HepG2 (cell line): ENCODE results near the gene CKS1B. TPM values are rescaled to one million over a fixed set of nuclear protein-coding genes. Genes with fewer than 3 reads are reported as not detected.

Experiments
- EP300 ChIP-seq, 3 experiments: sonication (generic) in 1 of 3; formaldehyde crosslinking in 1 of 3; IDR thresholded peaks; 2 replicates each; pipeline versions ENCODE4 v1.5.1 to v1.6.1; 2011 to 2020; ENCODE audit warnings: low read depth in 2 of 3, low read length in 2 of 3, borderline replicate concordance in 1 of 3, improper control_type of control experiment in 1 of 3, mild to moderate bottlenecking in 1 of 3, missing genetic modification reagents in 1 of 3, moderate library complexity in 1 of 3
- ETV5 ChIP-seq: IDR thresholded peaks from 2 replicates; pipeline ENCODE4 v1.6.1; 2018; ENCODE audit warnings: missing biosample characterization, missing genetic modification reagents, inconsistent platforms, borderline replicate concordance
- FUBP1 ChIP-seq: sonication (generic); formaldehyde crosslinking; IDR thresholded peaks from 2 replicates; pipeline ENCODE4 v1.5.1; 2020; ENCODE audit warnings: missing genetic modification reagents, mild to moderate bottlenecking, borderline replicate concordance
- HNF4A ChIP-seq: sonication (generic); formaldehyde crosslinking; IDR thresholded peaks from 2 replicates; pipeline ENCODE4 v1.4.0; 2020; ENCODE audit warnings: missing genetic modification reagents
- PHF21A ChIP-seq: sonication (generic); formaldehyde crosslinking; IDR thresholded peaks from 2 replicates; pipeline ENCODE4 v1.5.0; 2020; ENCODE audit warnings: mild to moderate bottlenecking, missing genetic modification reagents
- RBFOX2 ChIP-seq: fragments of 200-400 bp; formaldehyde crosslinking; IDR thresholded peaks from 2 replicates; pipeline ENCODE4 v1.6.1; 2017; ENCODE audit warnings: low read depth, mild to moderate bottlenecking, low read length
- SKIL ChIP-seq: sonication (generic); formaldehyde crosslinking; IDR thresholded peaks from 2 replicates; pipeline ENCODE4 v1.8.0; 2022; ENCODE audit warnings: missing genetic modification reagents, mild to moderate bottlenecking, moderate library complexity, borderline replicate concordance
- SMYD3 ChIP-seq: sonication (generic); formaldehyde crosslinking; IDR thresholded peaks from 2 replicates; pipeline ENCODE4 v1.8.1; 2023; ENCODE audit warnings: mild to moderate bottlenecking, missing genetic modification reagents
- TEAD2 ChIP-seq: sonication (generic); formaldehyde crosslinking; IDR thresholded peaks from 2 replicates; pipeline ENCODE4 v1.9.0; 2021; ENCODE audit warnings: missing genetic modification reagents
- TGIF2 ChIP-seq: IDR thresholded peaks from 2 replicates; pipeline ENCODE4 v1.6.1; 2016; ENCODE audit warnings: control low read depth, missing compliant biosample characterization
- TOPORS ChIP-seq: sonication (generic); formaldehyde crosslinking; IDR thresholded peaks from 2 replicates; pipeline ENCODE4 v1.8.0; 2023; ENCODE audit warnings: mild to moderate bottlenecking, missing genetic modification reagents
- TRIM22 ChIP-seq: fragments of 450-650 bp; IDR thresholded peaks from 2 replicates; pipeline ENCODE4 v1.6.1; 2017
- ZBTB38 ChIP-seq: sonication (generic); formaldehyde crosslinking; IDR thresholded peaks from 2 replicates; pipeline ENCODE4 v1.5.1; 2020; ENCODE audit warnings: mild to moderate bottlenecking, missing genetic modification reagents
- ZNF276 ChIP-seq: sonication (generic); formaldehyde crosslinking; IDR thresholded peaks from 2 replicates; pipeline ENCODE4 v1.4.0; 2020; ENCODE audit warnings: mild to moderate bottlenecking, low read depth, missing genetic modification reagents
- ZNF280B ChIP-seq: sonication (generic); formaldehyde crosslinking; IDR thresholded peaks from 2 replicates; pipeline ENCODE4 v1.5.0; 2020; ENCODE audit warnings: missing genetic modification reagents, mild to moderate bottlenecking, borderline replicate concordance
- ZNF331 ChIP-seq: sonication (generic); formaldehyde crosslinking; IDR thresholded peaks from 2 replicates; pipeline ENCODE4 v1.4.0; 2020; ENCODE audit warnings: missing genetic modification reagents
- ZNF383 ChIP-seq: sonication (generic); formaldehyde crosslinking; IDR thresholded peaks from 2 replicates; pipeline ENCODE4 v1.4.0; 2020; ENCODE audit warnings: missing genetic modification reagents, mild to moderate bottlenecking, borderline replicate concordance
- ZNF570 ChIP-seq: sonication (generic); formaldehyde crosslinking; IDR thresholded peaks from 2 replicates; pipeline ENCODE4 v1.4.0; 2020; ENCODE audit warnings: mild to moderate bottlenecking, missing genetic modification reagents, borderline replicate concordance
- ZNF766 ChIP-seq: sonication (generic); formaldehyde crosslinking; IDR thresholded peaks from 2 replicates; pipeline ENCODE4 v1.5.0; 2020; ENCODE audit warnings: missing genetic modification reagents, borderline replicate concordance
- ZNF839 ChIP-seq: sonication (generic); formaldehyde crosslinking; IDR thresholded peaks from 2 replicates; pipeline ENCODE4 v1.4.0; 2020; ENCODE audit warnings: missing genetic modification reagents, mild to moderate bottlenecking, borderline replicate concordance
- polyA plus RNA-seq, 8 experiments: library from polyadenylated mRNA; depleted of rRNA in 3 of 8; stranded (reverse) in 7 of 8; unstranded in 1 of 8; fragments of >200 nt; fragmentation: Illumina TruSeq in 4 of 8; extraction: Trizol in 4 of 8; gene quantifications; 2 replicates each; pipeline versions ENCODE4 v1.2.1 to v1.2.3, GENCODE V29; 2011 to 2016; ENCODE audit warnings: low read depth in 4 of 8, missing spikeins in 1 of 8, mixed read lengths in 1 of 8; ENCODE audit not compliant: insufficient read depth in 1 of 8
- total RNA-seq, 5 experiments: library from RNA; depleted of rRNA; stranded (reverse); fragments of >200 nt; fragmentation: Illumina TruSeq; extraction: Trizol; gene quantifications; 2 replicates each; pipeline ENCODE4 v1.2.3, GENCODE V29; 2016; ENCODE audit warnings: low read depth in 1 of 5

Gene CKS1B
- total and polyA plus RNA-seq, 2 of the 13 experiments (the other 11 are each of a cell fraction or from before 2014, with no cell fraction given) = 217 to 222 TPM

GRCh38 chr1:155003766-155004351, 29.4 kb downstream of the CKS1B start (continued):
- no peak for TF ChIP-seq ZNF280B (CRISPR knock-in tag)
- TF ChIP-seq TRIM22 = no peak
- no peak for TF ChIP-seq SKIL (CRISPR knock-in tag)
- no peak for TF ChIP-seq TOPORS (CRISPR knock-in tag)
- TF ChIP-seq TEAD2 (CRISPR knock-in tag) = no peak
- TF ChIP-seq ZNF570 (CRISPR knock-in tag) = no peak
- peak; percentile 44 for TF ChIP-seq HNF4A
- TF ChIP-seq ETV5 (CRISPR knock-in tag) = peak; percentile 79
- 0 out of 2 replicates have a peak, but pooled peaks have one; percentile 18 for TF ChIP-seq TGIF2
- no peak for TF ChIP-seq ZNF383
- TF ChIP-seq ZNF331 (CRISPR knock-in tag) = peak; percentile 35; the same call in 1 of the 2 replicates
- TF ChIP-seq FUBP1 (CRISPR knock-in tag) = no peak
- TF ChIP-seq EP300 (IDR thresholded peaks at IDR 0.05; ENCODE audit: low read depth in 2 of 2, low read length in 2 of 2) = peak in 1 of 2 experiments; percentile 47; a peak in 2 of 4 replicates
- no peak for TF ChIP-seq EP300 (CRISPR knock-in tag; IDR thresholded peaks at IDR 0.05; ENCODE audit: borderline replicate concordance)
- 0 out of 2 replicates have a peak, but pooled peaks have one; percentile 29 for TF ChIP-seq RBFOX2
- TF ChIP-seq ZNF276 (CRISPR knock-in tag) = peak; percentile 96
- peak; percentile 57; the same call in 1 of the 2 replicates for TF ChIP-seq PHF21A (CRISPR knock-in tag)
- TF ChIP-seq ZNF766 (CRISPR knock-in tag) = no peak
- TF ChIP-seq ZNF839 (CRISPR knock-in tag) = no peak
- 0 out of 2 replicates have a peak, but pooled peaks have one; percentile 26 for TF ChIP-seq ZBTB38 (CRISPR knock-in tag)
- 0 out of 2 replicates have a peak, but pooled peaks have one; percentile 13 for TF ChIP-seq SMYD3 (CRISPR knock-in tag)
